GM23338 (cell line): ENCODE data around the gene ZCWPW2.

Experiments
- CREB1 ChIP-seq: fragments of 250-450 bp; sonication (Bioruptor Pico); IDR thresholded peaks from 2 replicates; pipeline ENCODE4 v1.5.0; 2020; ENCODE audit warnings: low read depth, mild to moderate bottlenecking, moderate library complexity
- CTCF ChIP-seq, 2 experiments: fragments of 200-600 bp in 1 of 2; sonication (generic) in 1 of 2; conservative IDR thresholded peaks; 2 replicates each; pipeline versions ENCODE4 v1.5.1 to v1.6.1; 2016 to 2017; ENCODE audit warnings: antibody characterized with exemption in 2 of 2, low read depth in 2 of 2, mild to moderate bottlenecking in 2 of 2, moderate library complexity in 1 of 2
- ETS1 ChIP-seq: IDR thresholded peaks from 2 replicates; pipeline ENCODE4 v1.6.1; 2016; ENCODE audit warnings: antibody characterized with exemption
- EZH2 ChIP-seq: fragments of 200-600 bp; sonication (generic); IDR thresholded peaks from one replicate; pipeline ENCODE4 v1.8.0; 2017; ENCODE audit warnings: antibody characterized with exemption, mild to moderate bottlenecking, low read depth; ENCODE audit not compliant: unreplicated experiment
- EZH2phosphoT487 ChIP-seq: fragments of 200-600 bp; sonication (generic); IDR thresholded peaks from one replicate; pipeline ENCODE4 v1.8.1; 2018; ENCODE audit warnings: antibody characterized with exemption; ENCODE audit not compliant: unreplicated experiment
- JUNB ChIP-seq: IDR thresholded peaks from one replicate; pipeline ENCODE4 v1.6.1; 2016; ENCODE audit warnings: antibody characterized with exemption; ENCODE audit not compliant: unreplicated experiment
- NANOG ChIP-seq: IDR thresholded peaks from 2 replicates; pipeline ENCODE4 v1.6.1; 2016; ENCODE audit warnings: antibody characterized with exemption, borderline replicate concordance
- POLR2AphosphoS5 ChIP-seq: IDR thresholded peaks from 2 replicates; pipeline ENCODE4 v1.6.1; 2016; ENCODE audit warnings: antibody characterized with exemption, low read depth
- REST ChIP-seq: IDR thresholded peaks from one replicate; pipeline ENCODE4 v1.6.1; 2018; ENCODE audit warnings: antibody characterized with exemption; ENCODE audit not compliant: unreplicated experiment
- STAT1 ChIP-seq: IDR thresholded peaks from one replicate; pipeline ENCODE4 v1.6.1; 2016; ENCODE audit warnings: antibody characterized with exemption; ENCODE audit not compliant: unreplicated experiment
- ZNF114 ChIP-seq: fragments of 250-450 bp; sonication (Bioruptor Pico); IDR thresholded peaks from 2 replicates; pipeline ENCODE4 v1.5.0; 2020; ENCODE audit warnings: mild to moderate bottlenecking, moderate library complexity

- TF ChIP-seq POLR2AphosphoS5 (no peak), EZH2 (no peak), REST (no peak), CTCF (conservative IDR thresholded peaks at IDR 0.05; ENCODE audit: low read depth in 2 of 2) (no peak), JUNB (no peak), EZH2phosphoT487 (no peak), NANOG (no peak), ETS1 (no peak), CREB1 (no peak), ZNF114 (no peak), STAT1 (no peak)
Observed at GRCh38 chr3:28326458-28326926, 22.0 kb upstream of the ZCWPW2 start.
